Trophoblast cell (in vitro differentiated cells and primary cell): ENCODE measurements around the gene IFITM10.

Experiments
- DNase-seq, 2 donors: peaks; one replicate each; pipeline ENCODE4 v3.0.0-alpha.2; 2016
- H2AFZ ChIP-seq: 2 replicates; pipeline ENCODE4 v1.6.1; 2013; ENCODE audit warnings: low read length, moderate library complexity, mild to moderate bottlenecking; ENCODE audit not compliant: insufficient read depth, poor library complexity
- H2AK5ac ChIP-seq: 2 replicates; pipeline ENCODE4 v1.6.1; 2013; ENCODE audit warnings: mild to moderate bottlenecking, low read length
- H2BK120ac ChIP-seq: 2 replicates; pipeline ENCODE4 v1.6.1; 2013; ENCODE audit warnings: low read length, mild to moderate bottlenecking, moderate library complexity; ENCODE audit not compliant: insufficient read depth, poor library complexity
- H2BK12ac ChIP-seq: 2 replicates; pipeline ENCODE4 v1.6.1; 2013; ENCODE audit warnings: mild to moderate bottlenecking, low read length, moderate library complexity
- H2BK5ac ChIP-seq: 2 replicates; pipeline ENCODE4 v1.6.1; 2013; ENCODE audit warnings: low read length, low read depth, moderate library complexity, mild to moderate bottlenecking; ENCODE audit not compliant: poor library complexity
- H3K14ac ChIP-seq: 2 replicates; pipeline ENCODE4 v1.6.1; 2013; ENCODE audit warnings: mild to moderate bottlenecking, low read length
- H3K18ac ChIP-seq: 2 replicates; pipeline ENCODE4 v1.6.1; 2013; ENCODE audit warnings: mild to moderate bottlenecking, low read length
- H3K23ac ChIP-seq: 2 replicates; pipeline ENCODE4 v1.6.1; 2013; ENCODE audit warnings: low read length
- H3K27ac ChIP-seq: 2 replicates; pipeline ENCODE4 v1.5.1; 2013; ENCODE audit warnings: low read depth, mild to moderate bottlenecking, inconsistent platforms, low read length, moderate library complexity
- H3K27me3 ChIP-seq: 2 replicates; pipeline ENCODE4 v1.6.1; 2013; ENCODE audit warnings: inconsistent platforms, mild to moderate bottlenecking, low read length, moderate library complexity; ENCODE audit not compliant: insufficient read depth
- H3K36me3 ChIP-seq, 2 experiments: 1 replicate in 1 of 2; 2 replicates in 1 of 2; pipeline ENCODE4 v1.6.1; 2013; ENCODE audit warnings: low read length in 2 of 2, mild to moderate bottlenecking in 2 of 2, moderate library complexity in 1 of 2; ENCODE audit not compliant: insufficient read depth in 2 of 2, control insufficient read depth in 1 of 2
- H3K4ac ChIP-seq: 2 replicates; pipeline ENCODE4 v1.6.1; 2013; ENCODE audit warnings: low read depth, mild to moderate bottlenecking, low read length, moderate library complexity
- H3K4me1 ChIP-seq, 2 experiments: 1 replicate in 1 of 2; 2 replicates in 1 of 2; pipeline ENCODE4 v1.6.1; 2013; ENCODE audit warnings: low read length in 2 of 2, mild to moderate bottlenecking in 2 of 2, moderate library complexity in 1 of 2; ENCODE audit not compliant: insufficient read depth in 2 of 2, control insufficient read depth in 1 of 2
- H3K4me2 ChIP-seq: 2 replicates; pipeline ENCODE4 v1.6.1; 2013; ENCODE audit warnings: inconsistent platforms, mild to moderate bottlenecking, low read length, moderate library complexity
- H3K4me3 ChIP-seq: 2 replicates; pipeline ENCODE4 v1.5.1; 2013; ENCODE audit warnings: mild to moderate bottlenecking, low read depth, low read length, inconsistent platforms
- H3K79me1 ChIP-seq: one replicate; pipeline ENCODE4 v1.6.1; 2013; ENCODE audit warnings: low read length
- H3K79me2 ChIP-seq: 2 replicates; pipeline ENCODE4 v1.6.1; 2013; ENCODE audit warnings: low read length, mild to moderate bottlenecking; ENCODE audit not compliant: control insufficient read depth, insufficient read depth, poor library complexity
- H3K9ac ChIP-seq: 2 replicates; pipeline ENCODE4 v1.6.1; 2013; ENCODE audit warnings: mild to moderate bottlenecking, low read length
- H3K9me3 ChIP-seq: 2 replicates; pipeline ENCODE4 v1.6.1; 2013; ENCODE audit warnings: low read depth, mild to moderate bottlenecking, control low read depth, inconsistent platforms, low read length; ENCODE audit not compliant: insufficient read depth
- H4K12ac ChIP-seq: 2 replicates; pipeline ENCODE4 v1.6.1; 2013; ENCODE audit warnings: low read depth, mild to moderate bottlenecking, low read length, moderate library complexity
- H4K8ac ChIP-seq: 2 replicates; pipeline ENCODE4 v1.6.1; 2013; ENCODE audit warnings: low read depth, mild to moderate bottlenecking, low read length, moderate library complexity
- H4K91ac ChIP-seq: one replicate; pipeline ENCODE4 v1.6.1; 2013; ENCODE audit warnings: low read depth, mild to moderate bottlenecking, low read length, moderate library complexity
- WGBS: extraction: QIAGEN DNeasy Blood & Tissue Kit; methylation state at CpG from one replicate; pipeline ENCODE4 v1.1.7; 2013; ENCODE audit warnings: missing lambda C conversion rate; ENCODE audit not compliant: insufficient read length, insufficient coverage; ENCODE audit errors: extremely low coverage; 5-methylcytosine and 5-hydroxymethylcytosine counted together

The IFITM10 gene

GRCh38 chr11:1784761-1785650, 34.6 kb upstream of the IFITM10 start:
- Histone ChIP-seq H2BK12ac (no peak overlapping the region), H4K12ac (no peak overlapping the region), H3K9ac (no peak overlapping the region), H3K4me1 (no peaks in the 10 kb centered on the region), H3K79me1 (no peaks in the 10 kb centered on the region), H3K14ac (no peak overlapping the region), H2AFZ (no peak overlapping the region), H2BK5ac (no peak overlapping the region), H3K36me3 (no peaks in the 10 kb centered on the region), H4K8ac (no peak overlapping the region), H4K91ac (no peak overlapping the region), H3K9me3 (peaks cover 2% of the 10 kb centered on the region), H3K4me3 (no peak overlapping the region), H3K27me3 (no peaks in the 10 kb centered on the region), H2AK5ac (no peak overlapping the region), H3K23ac (no peak overlapping the region), H2BK120ac (no peak overlapping the region), H3K4me2 (no peak overlapping the region), H3K4ac (no peak overlapping the region), H3K18ac (no peak overlapping the region), H3K27ac (no peak overlapping the region), H3K79me2 (no peaks in the 10 kb centered on the region)
- no CpG with 5 or more reads among the region's 23 CpGs for WGBS
- DNase-seq, result no peak

GRCh38 chr11:1783725-1784529, 33.5 kb upstream of the IFITM10 start:
- Histone ChIP-seq H4K91ac (no peak overlapping the region), H3K4ac (no peak overlapping the region), H4K8ac (no peak overlapping the region), H2AFZ (no peak overlapping the region), H3K9ac (no peak overlapping the region), H3K36me3 (no peaks in the 10 kb centered on the region), H3K4me3 (no peak overlapping the region), H3K18ac (no peak overlapping the region), H3K4me2 (no peak overlapping the region), H3K27ac (no peak overlapping the region), H3K27me3 (no peaks in the 10 kb centered on the region), H2AK5ac (no peak overlapping the region), H3K9me3 (peaks cover 2% of the 10 kb centered on the region), H3K79me2 (no peaks in the 10 kb centered on the region), H3K14ac (no peak overlapping the region), H4K12ac (no peak overlapping the region), H3K23ac (no peak overlapping the region), H2BK12ac (no peak overlapping the region), H3K4me1 (no peaks in the 10 kb centered on the region), H2BK5ac (no peak overlapping the region), H3K79me1 (no peaks in the 10 kb centered on the region), H2BK120ac (no peak overlapping the region)
- no peak for DNase-seq
- WGBS, result no CpG with 5 or more reads among the region's 24 CpGs

- Histone ChIP-seq H3K79me1 (no peaks in the 10 kb centered on the region), H2AK5ac (no peak overlapping the region), H3K4me2 (no peak overlapping the region), H3K4me3 (no peak overlapping the region), H4K12ac (no peak overlapping the region), H3K27me3 (no peaks in the 10 kb centered on the region), H2AFZ (no peak overlapping the region), H3K9ac (no peak overlapping the region), H3K14ac (no peak overlapping the region), H3K27ac (no peak overlapping the region), H4K8ac (no peak overlapping the region), H4K91ac (no peak overlapping the region), H3K18ac (no peak overlapping the region), H3K4ac (no peak overlapping the region), H3K9me3 (peaks cover 6% of the 10 kb centered on the region), H2BK12ac (no peak overlapping the region), H3K23ac (no peak overlapping the region), H2BK5ac (no peak overlapping the region), H3K79me2 (no peaks in the 10 kb centered on the region), H2BK120ac (no peak overlapping the region), H3K36me3 (no peaks in the 10 kb centered on the region), H3K4me1 (no peaks in the 10 kb centered on the region)
- peak in 1 of 2 donors; percentile 34 for DNase-seq
- WGBS, result no CpG with 5 or more reads among the region's 20 CpGs
Observed at GRCh38 chr11:1782831-1783724, 32.7 kb upstream of the IFITM10 start.

GRCh38 chr11:1782031-1782590, 31.7 kb upstream of the IFITM10 start:
- Histone ChIP-seq H2BK120ac (no peak overlapping the region), H3K4me2 (no peak overlapping the region), H3K18ac (no peak overlapping the region), H3K9me3 (peaks cover 6% of the 10 kb centered on the region), H2AK5ac (no peak overlapping the region), H2AFZ (no peak overlapping the region), H3K4ac (no peak overlapping the region), H2BK12ac (no peak overlapping the region), H3K36me3 (no peaks in the 10 kb centered on the region), H3K79me1 (no peaks in the 10 kb centered on the region), H3K23ac (no peak overlapping the region), H3K79me2 (no peaks in the 10 kb centered on the region), H4K8ac (no peak overlapping the region), H4K12ac (no peak overlapping the region), H3K27me3 (no peaks in the 10 kb centered on the region), H3K27ac (no peak overlapping the region), H3K4me1 (no peaks in the 10 kb centered on the region), H3K4me3 (no peak overlapping the region), H4K91ac (no peak overlapping the region), H3K9ac (no peak overlapping the region), H2BK5ac (no peak overlapping the region), H3K14ac (no peak overlapping the region)
- WGBS, result no CpG with 5 or more reads among the region's 13 CpGs
- peak in 1 of 2 donors; percentile 12 for DNase-seq
